ENCODE measurements around the gene CORO2B.
"Not testable (repeated sequence)": the region's sequence is repeated elsewhere in the genome, so short reads cannot be mapped to it uniquely, and the experiment has no call there.

Gene CORO2B

DNA sequence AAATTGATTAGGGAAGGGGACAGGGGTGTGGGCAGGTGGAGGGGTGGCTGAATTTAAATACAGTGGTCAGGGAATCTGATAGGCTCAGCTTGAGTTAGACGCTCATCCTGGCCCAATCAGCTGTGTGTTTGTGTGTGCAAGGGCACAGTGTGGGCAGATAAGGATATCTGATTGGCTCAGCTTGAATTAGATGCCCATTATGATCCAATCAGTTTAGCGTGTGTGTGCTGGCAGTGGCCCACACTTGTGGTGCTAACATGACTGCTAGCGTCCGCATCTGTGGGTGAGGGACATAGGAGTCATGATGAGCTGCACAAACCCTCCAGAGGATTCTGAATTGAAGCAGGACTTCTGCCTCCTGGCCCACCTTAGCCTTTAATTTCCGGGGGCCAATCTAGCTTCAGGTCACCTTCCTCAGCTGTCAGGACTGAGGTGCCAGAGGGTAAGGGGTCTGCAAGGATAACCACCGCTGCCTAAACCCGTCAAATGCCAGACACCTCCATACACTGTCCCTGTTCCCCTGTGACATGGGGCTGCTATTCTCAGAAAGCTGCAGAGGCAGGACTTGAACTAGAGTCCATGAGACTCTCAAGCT lies 97.3 kb downstream of the CORO2B start:
- no peak for DNase-seq (ENCODE audit: low spot score)

DNA sequence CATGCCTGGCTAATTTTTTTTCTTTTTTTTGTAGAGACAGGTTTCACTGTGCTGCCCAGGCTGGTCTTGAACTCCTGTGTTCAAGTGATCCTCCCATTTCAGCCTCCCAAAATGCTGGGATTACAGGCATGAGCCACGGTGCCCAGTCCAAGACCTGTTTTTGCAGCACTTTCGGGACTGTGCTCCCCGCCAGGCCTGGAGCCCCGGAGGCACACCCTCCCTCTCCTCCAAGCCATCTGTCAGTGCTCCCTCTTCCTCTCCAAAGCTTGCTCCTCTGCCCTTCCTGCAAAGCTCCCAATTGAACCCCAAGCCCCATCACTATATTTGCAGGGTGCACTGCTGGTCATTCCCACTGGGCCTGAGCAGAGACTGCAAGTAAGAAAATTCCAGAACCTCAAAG lies 98.1 kb downstream of the CORO2B start:
- no peak for DNase-seq (ENCODE audit: low spot score)

DNA sequence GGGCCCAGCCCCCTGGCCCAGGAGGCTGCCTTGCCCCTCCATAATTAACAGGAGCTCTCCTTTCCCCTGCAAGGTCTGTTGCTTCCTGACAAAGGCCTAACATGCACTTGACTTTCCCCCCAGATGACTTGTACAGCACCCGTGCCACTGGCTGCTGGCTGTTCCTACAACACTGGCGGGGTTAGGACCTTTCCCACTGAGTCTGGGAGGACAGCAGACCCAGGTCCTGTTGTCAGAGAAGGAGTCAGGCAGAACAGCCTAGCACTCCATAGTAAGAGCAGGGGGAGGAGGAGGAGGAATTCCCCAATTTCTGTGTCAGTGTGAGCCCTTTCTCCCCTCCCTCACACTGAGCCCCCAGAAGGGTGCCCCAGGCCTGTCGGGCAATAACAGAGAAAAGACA lies 99.2 kb downstream of the CORO2B start:
- no peak for DNase-seq (ENCODE audit: low spot score)

DNA sequence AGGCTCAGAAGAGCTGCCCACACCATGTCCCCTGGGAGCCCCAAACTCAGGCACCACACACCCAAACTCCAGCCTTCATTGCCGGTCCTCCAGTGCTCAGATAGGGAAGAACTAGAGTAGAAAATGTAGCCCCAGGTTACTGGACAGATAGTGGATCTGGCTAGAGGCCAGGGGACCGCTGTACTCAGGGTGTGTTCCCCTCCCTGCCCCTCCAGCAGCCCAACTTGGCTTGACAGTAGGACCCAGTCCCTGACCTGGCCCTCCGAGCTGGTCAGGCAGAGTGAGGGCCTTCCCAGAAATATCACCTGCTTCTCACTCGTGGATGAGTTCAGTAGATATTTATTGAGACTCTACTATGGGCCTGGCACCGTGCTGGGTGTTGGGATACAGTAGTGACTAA lies 100.0 kb downstream of the CORO2B start:
- no peak for DNase-seq (ENCODE audit: low spot score)

DNA sequence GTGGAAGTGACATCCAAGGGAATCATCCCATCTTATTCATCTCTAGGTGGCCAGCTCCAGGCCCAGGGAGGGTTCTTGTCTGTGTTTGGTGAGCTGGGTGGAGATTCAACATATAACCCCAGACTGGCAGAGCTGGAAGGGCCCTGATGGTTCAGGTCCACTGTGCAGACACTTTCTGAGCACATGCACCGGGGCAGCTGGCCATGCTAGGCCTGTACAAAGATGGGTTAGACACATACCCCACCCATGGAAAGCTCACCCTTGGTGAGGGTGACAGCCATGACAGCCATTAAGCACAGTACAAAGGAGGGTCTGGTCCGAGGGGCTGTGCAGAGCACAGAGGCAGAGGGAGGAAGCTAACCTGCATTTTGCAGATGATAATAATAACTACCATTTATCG lies 100.4 kb downstream of the CORO2B start:
- DNase-seq (ENCODE audit: low spot score), result no peak

DNA sequence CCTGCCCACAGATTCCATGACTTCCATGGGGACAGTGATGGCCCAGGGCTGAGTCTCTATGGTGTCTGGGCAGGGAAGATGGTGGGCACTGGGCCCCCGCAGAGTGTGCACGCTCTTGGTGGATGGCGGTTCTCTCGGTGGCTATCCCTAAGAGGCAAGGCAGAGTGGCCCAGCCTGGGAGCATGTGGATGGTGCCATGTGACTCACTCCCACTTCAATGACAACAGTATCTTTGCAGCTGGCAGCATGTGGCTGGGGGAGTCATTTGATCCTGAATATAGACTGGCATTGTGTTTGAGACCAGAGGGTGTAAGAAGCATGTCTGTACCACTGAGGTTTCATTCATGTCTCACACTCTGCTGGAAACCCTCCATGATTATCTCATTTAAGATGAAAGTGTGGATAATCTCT lies 101.2 kb downstream of the CORO2B start:
- no peak for DNase-seq (ENCODE audit: low spot score)

DNA sequence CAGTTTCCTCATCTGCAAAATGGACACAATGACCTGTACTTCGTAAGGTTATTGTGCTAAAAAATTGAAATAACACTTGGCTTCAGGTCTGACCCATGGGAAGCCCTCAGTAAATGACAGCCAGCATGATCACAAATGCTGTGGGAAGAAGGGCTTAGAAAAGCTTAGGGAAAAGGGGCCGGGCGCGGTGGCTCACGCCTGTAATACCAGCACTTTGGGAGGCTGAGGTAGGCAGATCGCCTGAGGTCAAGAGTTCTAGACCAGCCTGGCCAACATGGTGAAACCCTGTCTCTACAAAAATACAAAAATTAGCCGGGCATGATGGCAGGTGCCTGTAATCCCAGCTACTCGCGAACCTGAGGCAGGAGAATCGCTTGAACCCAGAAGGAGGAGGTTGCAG lies 102.0 kb downstream of the CORO2B start:
- not testable (repeated sequence) for DNase-seq (ENCODE audit: low spot score)

DNA sequence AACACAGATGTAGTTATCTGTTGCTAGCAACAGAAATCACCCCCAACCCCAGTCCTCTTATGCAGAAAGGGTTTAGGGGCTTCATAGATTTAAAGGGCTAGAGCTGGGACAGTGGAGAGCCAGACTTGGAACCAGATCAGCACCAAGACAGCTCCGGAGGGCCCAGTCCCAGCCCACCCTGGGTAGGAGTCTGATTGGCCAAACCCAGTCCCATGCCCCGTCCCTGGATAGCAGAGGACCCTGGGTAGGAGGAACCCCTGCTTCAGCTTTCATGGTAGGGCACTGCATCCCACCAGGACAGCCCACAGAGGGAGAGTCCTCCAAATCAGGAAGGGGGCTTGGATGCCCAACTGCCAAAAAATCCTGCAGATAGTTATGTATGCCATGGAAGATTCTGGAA lies 103.0 kb downstream of the CORO2B start:
- DNase-seq (ENCODE audit: low spot score), result no peak

DNA sequence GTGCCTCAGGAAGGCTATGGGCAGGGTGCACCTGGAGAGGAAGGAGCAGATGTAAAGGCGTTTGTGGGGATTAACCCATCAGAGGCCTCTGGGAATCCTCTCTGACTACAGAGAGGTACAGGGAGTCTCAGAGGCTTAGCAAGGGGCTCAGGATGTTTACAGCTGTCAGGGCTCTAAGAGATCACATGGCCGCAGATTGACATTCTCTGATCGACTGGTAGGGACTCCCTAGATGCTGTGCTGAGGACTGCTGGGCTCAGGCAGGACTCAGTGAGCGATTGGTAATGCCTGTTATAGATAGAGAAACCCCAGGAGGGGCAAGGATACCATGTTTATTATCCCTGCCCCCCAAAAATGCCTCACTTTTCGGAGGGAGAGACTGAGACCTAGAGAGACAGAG lies 103.5 kb downstream of the CORO2B start:
- DNase-seq (ENCODE audit: low spot score), result no peak

DNA sequence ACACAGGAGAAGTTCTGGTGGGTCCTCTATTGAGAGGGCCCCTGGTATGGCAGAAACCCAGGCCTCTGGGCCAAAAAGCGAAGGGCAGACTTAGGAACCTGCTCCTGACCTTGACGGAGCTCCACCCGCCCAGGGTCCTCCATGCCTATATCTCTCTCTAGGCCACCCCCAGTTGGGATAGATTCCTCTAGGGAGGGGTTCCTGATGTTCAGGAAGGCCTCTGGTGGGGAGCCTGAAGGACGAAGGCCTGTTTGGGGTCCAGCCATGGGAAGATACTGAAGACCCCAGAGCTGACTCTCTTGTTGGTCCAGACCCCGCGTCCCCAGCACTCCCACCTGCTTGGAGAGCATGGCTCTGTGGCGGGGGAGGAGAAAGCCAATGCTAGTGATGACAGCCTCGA lies 104.2 kb downstream of the CORO2B start:
- no peak for DNase-seq (ENCODE audit: low spot score)

DNA sequence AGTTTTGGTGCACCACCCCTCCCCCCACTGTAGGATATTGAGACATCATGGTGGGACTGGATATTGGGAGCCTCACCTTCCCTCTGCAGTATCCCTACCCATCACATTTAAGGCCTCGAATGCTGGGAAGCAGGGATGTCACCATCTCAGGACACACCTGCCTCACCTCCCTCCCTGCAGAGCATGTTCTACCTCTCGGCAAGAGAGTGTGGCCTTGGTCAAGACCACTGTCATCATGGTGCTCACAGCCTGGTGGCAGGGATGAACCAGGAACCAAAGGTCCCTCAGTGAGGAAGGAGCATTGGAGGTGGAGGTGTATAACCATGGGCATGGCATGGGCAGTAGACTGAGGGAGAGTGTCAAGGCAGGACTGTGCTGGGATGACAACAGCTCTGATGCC lies 104.8 kb downstream of the CORO2B start:
- DNase-seq (ENCODE audit: low spot score), result no peak

DNA sequence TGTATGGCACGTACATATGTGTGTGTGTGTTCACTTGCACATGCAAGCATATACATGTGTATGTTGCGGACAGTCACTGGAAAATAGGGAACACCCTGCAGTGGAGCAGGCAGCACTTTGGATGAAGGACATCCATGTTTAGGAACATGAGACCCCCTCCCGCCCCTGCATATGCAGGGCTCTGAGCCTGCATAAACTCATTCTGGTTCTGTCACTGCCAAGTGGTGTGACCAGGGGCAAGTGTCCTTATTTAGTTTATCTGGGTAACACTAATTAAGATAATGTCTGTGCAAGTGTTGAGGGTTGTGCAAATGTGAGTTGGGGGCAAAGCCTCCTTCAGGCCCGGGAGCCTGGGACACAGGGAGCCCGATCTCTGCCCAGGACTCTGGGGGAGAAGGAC lies 105.7 kb downstream of the CORO2B start:
- DNase-seq (ENCODE audit: low spot score), result no peak

DNA sequence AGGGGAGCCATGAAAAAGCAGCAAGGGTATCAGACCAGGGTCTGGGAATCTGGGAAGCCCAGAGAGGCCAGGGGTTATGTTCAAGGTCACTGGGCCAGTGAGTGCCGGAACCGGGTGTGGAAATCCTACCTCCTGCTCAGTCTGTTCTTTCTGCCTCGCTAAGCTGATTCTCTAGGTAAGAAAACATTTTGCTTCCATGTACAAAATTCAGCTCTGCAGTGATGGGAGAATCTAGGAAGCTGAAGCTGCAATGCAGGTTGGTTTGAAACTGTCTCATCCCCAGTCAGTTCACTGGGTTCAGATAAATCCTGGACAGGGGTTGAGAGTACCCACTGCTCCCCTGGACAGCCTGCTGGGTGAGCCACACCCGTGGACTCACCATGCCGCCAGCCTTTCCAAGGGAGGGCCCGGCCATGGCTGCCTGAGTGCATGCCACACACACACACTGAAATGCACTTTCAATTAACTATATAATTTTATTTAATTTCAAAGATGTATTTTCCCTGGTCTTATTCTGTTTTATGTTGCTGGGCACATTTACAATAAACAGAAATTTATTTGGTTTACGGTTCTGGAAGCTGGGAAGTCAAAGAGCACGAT lies 108.4 kb downstream of the CORO2B start:
- DNase-seq (ENCODE audit: low spot score), result no peak

DNA sequence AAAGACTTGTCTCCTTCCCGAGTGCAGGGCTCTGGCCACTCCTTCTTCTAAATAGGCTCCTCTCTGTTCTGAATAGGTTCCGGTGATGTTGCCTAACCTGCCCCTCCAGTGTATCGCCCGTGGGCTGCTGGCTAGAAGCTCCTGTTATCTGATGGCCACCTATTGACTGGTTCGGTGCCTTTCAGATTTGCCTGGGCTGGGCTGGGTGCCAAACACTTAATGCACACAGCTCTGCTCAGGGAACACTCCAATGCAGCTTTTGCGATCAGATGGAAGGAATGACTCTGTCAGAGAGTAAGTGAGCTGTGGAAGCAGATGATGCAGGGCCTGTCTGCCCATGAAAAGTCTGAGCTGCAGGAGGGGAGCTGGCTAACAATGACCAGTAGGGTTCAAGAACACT lies 112.9 kb downstream of the CORO2B start:
- no peak for DNase-seq (ENCODE audit: low spot score)

DNA sequence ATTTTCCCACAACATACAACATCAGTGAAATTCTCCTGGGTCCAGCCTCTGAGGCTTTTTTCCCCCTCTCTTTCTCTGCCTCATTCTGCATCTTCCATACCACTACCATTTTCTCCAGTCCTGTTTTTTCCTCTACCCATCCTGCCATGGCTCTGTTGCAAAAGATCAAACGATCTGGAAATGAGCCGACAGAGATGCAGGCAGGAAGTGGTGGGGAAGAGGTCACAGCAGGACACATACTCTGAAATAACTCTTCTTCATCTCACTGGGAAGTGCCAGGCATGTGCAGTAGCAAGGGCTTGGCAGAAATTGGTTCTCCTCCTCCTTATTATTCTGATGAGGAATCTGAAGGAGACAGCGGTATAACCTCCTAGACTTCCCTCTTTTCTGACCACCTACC lies 114.3 kb downstream of the CORO2B start:
- DNase-seq (ENCODE audit: low spot score), result no peak

DNA sequence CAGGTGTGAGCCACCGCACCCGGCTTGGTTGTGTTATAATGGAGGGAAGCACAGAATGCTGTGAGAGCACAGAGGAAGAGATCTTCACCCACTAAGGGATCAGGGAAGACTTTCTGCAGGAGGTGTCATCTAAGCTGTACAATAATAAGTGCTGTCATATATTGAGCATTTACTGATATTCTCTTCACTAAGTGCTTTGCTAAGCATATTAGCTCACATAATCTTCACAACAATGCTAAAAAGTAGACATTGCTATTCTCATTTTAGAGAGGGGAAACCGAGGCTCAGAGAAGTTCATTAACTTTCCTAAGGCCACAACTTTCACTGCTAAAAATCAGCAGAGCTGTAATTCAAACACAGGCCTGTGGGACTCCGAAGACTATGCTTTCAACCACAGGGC lies 115.3 kb downstream of the CORO2B start:
- no peak for DNase-seq (ENCODE audit: low spot score)

DNA sequence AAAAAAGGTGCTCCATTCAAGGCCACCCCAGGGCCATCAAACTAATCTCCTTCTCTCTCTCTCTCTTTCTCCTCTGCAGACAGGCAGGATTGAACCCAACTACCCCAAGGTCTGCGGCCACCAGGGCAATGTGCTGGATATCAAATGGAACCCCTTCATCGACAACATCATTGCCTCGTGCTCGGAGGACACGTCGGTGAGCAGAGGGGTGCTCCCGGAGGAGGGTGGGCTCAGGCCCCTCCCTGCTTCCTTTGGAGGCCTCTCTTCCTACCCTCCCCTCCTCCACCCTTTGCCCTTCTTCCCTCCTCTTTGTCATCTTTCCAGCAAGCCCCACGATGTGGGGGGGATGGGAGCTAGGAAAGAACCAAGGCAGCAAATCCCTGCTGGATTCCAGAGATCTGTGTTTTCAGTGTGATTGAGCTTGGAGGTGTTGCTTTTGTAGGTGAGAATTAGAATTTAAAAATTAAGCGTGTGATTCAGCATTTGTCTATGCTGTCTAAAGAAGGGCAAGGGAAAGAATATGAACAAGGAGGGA lies 116.3 kb downstream of the CORO2B start:
- DNase-seq (ENCODE audit: low spot score), result no peak

DNA sequence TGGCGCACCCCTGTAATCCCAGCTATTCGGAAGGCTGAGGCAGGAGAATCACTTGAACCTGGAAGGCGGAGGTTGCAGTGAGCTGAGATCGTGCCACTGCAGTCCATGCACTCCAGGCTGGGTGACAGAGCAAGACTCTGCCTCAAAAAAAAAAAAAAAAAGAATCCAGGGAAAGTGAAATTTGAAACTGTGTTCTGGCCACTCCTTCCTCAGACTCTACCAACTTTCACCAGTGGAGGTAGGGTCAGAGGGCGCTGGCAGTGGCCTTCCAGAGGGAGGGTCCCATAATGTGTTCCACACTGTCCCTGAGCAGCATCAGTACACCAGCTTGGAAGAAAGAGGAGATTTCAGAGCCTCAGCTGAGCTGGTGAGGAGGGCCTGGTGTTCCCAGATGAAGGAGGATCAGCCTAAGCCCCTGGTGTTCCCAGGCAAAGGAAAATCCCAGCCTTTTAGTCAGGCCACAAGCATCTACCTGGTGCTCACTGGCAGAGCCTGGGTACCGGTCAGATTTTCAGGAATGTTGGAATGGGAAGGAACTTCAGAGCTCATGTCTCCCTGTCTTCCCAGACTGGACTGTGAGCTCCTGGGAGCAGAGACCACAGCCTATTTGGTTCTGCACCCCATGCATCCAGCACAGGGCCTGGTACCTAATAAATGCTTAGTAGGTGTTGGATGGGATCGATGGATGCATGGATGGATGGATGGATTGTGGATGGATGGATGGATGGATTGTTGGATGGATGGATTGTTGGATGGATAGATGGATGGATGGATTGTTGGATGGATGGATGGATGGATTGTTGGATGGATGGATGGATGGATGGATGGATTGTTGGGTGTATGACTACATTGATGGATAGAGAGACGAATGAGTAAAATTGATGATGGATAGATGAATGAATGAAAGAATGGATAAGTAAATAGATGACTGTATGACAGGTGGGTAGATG lies 117.9 kb downstream of the CORO2B start:
- DNase-seq (ENCODE audit: low spot score), result no peak

DNA sequence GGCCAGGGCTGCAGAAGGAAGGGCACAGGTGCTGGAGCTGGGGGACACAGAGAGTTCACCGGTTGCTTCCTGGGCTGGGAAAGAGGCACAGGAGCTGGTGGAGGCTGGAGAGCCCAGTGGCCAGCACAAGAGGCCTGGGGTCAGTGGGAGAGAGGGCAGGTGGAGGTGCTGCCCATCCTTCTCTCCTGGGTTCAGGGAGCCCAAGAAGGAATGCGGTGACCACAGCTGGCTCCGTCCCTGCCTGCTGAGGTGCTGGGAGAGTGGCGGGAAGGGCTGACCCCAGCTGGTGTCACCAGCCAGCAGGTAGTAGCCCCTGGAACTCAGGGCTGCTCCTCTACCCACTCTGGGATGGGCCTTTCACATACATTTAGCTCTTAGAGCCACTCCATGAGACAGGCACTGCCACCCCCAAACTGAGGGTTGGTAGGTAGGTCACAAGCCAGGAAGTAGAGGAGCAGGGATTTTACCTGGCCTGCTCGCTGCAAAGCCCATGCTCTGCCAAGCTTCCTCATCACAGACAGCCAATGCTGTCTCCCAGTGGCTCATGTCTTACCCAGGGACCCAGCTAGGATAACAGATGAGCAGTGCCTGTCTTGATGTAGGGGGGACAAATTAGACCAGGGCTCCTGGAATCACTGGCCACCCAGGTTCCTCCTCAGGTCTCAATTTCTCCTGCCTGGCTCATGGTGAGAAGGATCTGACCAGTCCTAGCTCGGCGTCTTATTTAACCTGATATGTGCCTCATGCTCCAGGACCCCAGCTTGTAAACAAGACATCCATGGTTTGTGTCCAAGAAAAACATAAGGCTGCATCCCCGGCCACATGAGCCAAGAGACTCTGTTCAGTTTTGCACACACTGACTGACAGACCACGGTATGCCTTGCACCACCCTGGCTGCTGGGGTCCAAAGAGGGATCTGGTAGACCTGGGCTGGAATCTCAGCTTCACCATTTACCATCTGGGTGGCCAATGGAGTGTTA lies 119.2 kb downstream of the CORO2B start:
- no peak for DNase-seq (ENCODE audit: low spot score)

DNA sequence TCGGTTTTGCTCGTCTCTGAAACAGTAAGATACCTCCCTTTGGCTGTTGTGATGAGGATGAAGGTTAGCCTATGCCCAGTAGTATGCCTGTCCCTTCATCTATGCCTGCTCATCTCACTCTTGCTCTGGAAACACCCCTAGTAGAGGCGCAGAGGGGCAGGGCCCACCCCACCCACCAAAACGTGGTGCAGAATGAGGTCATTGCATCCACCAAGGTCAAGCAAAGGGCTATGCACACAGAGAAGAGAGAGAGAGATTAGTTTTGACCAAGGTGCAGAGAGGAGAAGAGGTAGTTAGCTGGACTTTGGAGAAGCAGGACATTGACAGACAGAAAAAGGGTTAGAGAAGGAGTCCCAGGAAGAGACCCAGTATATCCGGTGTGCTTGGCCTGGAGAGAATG lies 119.9 kb downstream of the CORO2B start:
- no peak for DNase-seq (ENCODE audit: low spot score)

DNA sequence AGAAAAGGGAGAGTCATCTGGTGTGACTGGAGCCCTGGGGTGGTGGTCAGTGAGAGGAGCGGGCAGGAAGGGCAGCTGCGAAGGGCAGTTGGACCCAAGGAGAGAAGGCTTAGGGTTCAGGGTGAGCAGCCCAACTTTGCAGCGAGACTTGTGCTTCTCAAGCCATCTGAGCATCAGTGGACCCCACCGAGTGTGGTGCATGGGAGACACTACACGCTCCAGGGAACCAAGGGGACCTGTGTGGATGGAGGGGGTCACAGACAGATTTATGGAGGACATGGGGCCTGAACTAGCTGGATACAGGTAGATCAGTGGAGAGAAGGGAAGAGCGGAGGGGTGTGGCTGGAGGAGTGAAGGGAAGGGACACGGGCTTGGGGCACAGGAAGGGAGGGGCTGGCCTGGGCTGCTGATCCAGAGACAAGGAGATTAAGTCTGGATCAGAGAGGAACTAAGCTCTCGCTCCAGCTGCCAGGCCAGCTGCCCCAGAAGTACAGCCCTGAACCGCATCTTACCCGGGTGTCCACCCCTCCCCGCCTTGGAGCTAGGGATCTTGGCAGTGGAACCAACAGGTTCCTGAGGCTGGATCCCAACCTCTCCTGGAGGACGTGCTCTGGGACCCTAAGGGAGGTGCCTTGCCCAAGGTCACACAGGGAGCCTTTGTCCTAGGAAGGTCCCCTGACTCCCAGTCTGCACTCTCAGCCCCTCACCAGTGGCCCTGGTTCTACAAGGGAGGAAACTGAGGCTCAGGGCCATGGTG lies 120.5 kb downstream of the CORO2B start:
- DNase-seq (ENCODE audit: low spot score), result no peak
